K562 (cell line): ENCODE results near the gene EMC9. TPM values are rescaled to one million over a fixed set of nuclear protein-coding genes. Genes with fewer than 3 reads are reported as not detected.

Source experiments
- ATAC-seq: fragments of 200-7000 bp; cut with Tn5 transposase; 3 replicates; pipeline ENCODE4 v1.9.1; 2020; ENCODE audit warnings: moderate library complexity
- BruUV-seq: library from RNA; stranded (reverse); fragments of 400-500 nt; replicated peaks from 2 replicates; lab custom pipeline; 2021; lab: Mats Ljungman, UMichigan
- CTCF ChIA-PET: fragments of 300-600 bp; formaldehyde crosslinking; extraction: SDS; loops from one replicate; lab custom pipeline; 2021; ENCODE audit warnings: low intra/inter-chr PET ratio; lab: Yijun Ruan, JAX
- POLR2A ChIA-PET: fragments of 300-600, 350-650 bp; sonication (Branson Sonifier 250); formaldehyde crosslinking; extraction: SDS; loops from one replicate; lab custom pipeline; 2021; ENCODE audit warnings: antibody characterized with exemption, inconsistent platforms; lab: Yijun Ruan, JAX
- DNase-seq, 4 experiments: peaks; one replicate each; pipeline versions ENCODE4 v3.0.0 to v3.0.0-alpha.2; 2011 to 2018; ENCODE audit warnings: low spot score in 3 of 4, mixed read lengths in 3 of 4; ENCODE audit errors: extremely low read depth in 1 of 4
- FAIRE-seq: peaks from 2 replicates; lab custom pipeline; 2011; peaks lifted over from hg19 to GRCh38; lab: Jason Lieb, UNC
- H2AFZ ChIP-seq: 2 replicates; pipeline ENCODE4 v1.6.0; 2011; ENCODE audit warnings: low read depth, low read length, control low read depth, inconsistent platforms
- H3K27ac ChIP-seq: fragments of 200-600 bp; 3 replicates; pipeline ENCODE4 v1.8.0; 2011; ENCODE audit warnings: low read depth, mild to moderate bottlenecking, control low read depth, inconsistent platforms, low read length, moderate library complexity, mixed read lengths; ENCODE audit errors: extremely low read depth
- H3K27me3 ChIP-seq, 2 experiments: fragments of 300-600 bp in 1 of 2; 2 replicates in 1 of 2; 3 replicates in 1 of 2; pipeline versions ENCODE4 v1.6.0 to v1.8.0; 2011; ENCODE audit warnings: inconsistent platforms in 2 of 2, low read length in 2 of 2, mild to moderate bottlenecking in 1 of 2, mixed read lengths in 1 of 2, moderate library complexity in 1 of 2; ENCODE audit not compliant: control insufficient read depth in 2 of 2, insufficient read depth in 2 of 2
- H3K36me3 ChIP-seq: fragments of 300-600 bp; 3 replicates; pipeline ENCODE4 v1.8.0; 2011; ENCODE audit warnings: mild to moderate bottlenecking, low read length, inconsistent platforms; ENCODE audit not compliant: control insufficient read depth, insufficient read depth
- H3K4me1 ChIP-seq, 2 experiments: fragments of 200-600 bp in 1 of 2; replicated peaks in 1 of 2; 2 replicates in 1 of 2; 3 replicates in 1 of 2; pipeline versions ENCODE4 v1.5.1 to v1.8.0; 2011; ENCODE audit warnings: inconsistent platforms in 2 of 2, low read length in 2 of 2, mild to moderate bottlenecking in 1 of 2, mixed read lengths in 1 of 2, moderate library complexity in 1 of 2; ENCODE audit not compliant: control insufficient read depth in 2 of 2, insufficient read depth in 2 of 2
- H3K4me2 ChIP-seq: 2 replicates; pipeline ENCODE4 v1.6.1; 2011; ENCODE audit warnings: low read length, control low read depth, inconsistent platforms, mixed read lengths; ENCODE audit not compliant: insufficient read depth
- H3K4me3 ChIP-seq: fragments of 200-600 bp; sonication (generic), shearing (Covaris generic); 2 replicates; pipeline ENCODE4 v1.5.1; 2016; ENCODE audit warnings: control low read depth, inconsistent platforms
- H3K79me2 ChIP-seq: fragments of 200-600 bp; 3 replicates; pipeline ENCODE4 v1.8.0; 2011; ENCODE audit warnings: low read length, inconsistent platforms; ENCODE audit not compliant: control insufficient read depth, insufficient read depth
- H3K9ac ChIP-seq, 2 experiments: 2 replicates each; pipeline versions ENCODE4 v1.6.0 to v1.6.1; 2011; ENCODE audit warnings: low read depth in 2 of 2, low read length in 2 of 2, control low read depth in 1 of 2, inconsistent platforms in 1 of 2, mild to moderate bottlenecking in 1 of 2, mixed read lengths in 1 of 2; ENCODE audit not compliant: insufficient read depth in 1 of 2
- H3K9me1 ChIP-seq: one replicate; pipeline ENCODE4 v1.6.0; 2011; ENCODE audit warnings: inconsistent platforms, mild to moderate bottlenecking, low read length, moderate library complexity; ENCODE audit not compliant: control insufficient read depth, insufficient read depth
- H3K9me3 ChIP-seq: replicated peaks from 2 replicates; pipeline ENCODE4 v1.5.1; 2011; ENCODE audit warnings: low read depth, low read length, inconsistent platforms; ENCODE audit not compliant: control insufficient read depth, insufficient read depth
- H4K20me1 ChIP-seq: replicated peaks from 2 replicates; pipeline ENCODE4 v1.6.1; 2011; ENCODE audit warnings: low read length, inconsistent platforms, mixed read lengths; ENCODE audit not compliant: control insufficient read depth, insufficient read depth
- C11orf30 ChIP-seq: fragments of 450-650 bp; IDR thresholded peaks from 2 replicates; pipeline ENCODE4 v1.6.1; 2016; ENCODE audit warnings: low read depth, mild to moderate bottlenecking
- DNMT1 ChIP-seq: fragments of 450-650 bp; IDR thresholded peaks from 2 replicates; pipeline ENCODE4 v1.6.1; 2016; ENCODE audit warnings: antibody characterized with exemption, mild to moderate bottlenecking
- E2F8 ChIP-seq: fragments of 450-650 bp; IDR thresholded peaks from 2 replicates; pipeline ENCODE4 v1.7.1; 2018; ENCODE audit warnings: mild to moderate bottlenecking, low read depth; ENCODE audit not compliant: partially characterized antibody
- ELF1 ChIP-seq: fragments of 200-800 bp; sonication (Bioruptor generic); IDR thresholded peaks from 2 replicates; pipeline ENCODE4 v1.6.1; 2016; ENCODE audit warnings: missing genetic modification characterization, missing compliant biosample characterization
- ETV5 ChIP-seq: sonication (generic); formaldehyde crosslinking; IDR thresholded peaks from 2 replicates; pipeline ENCODE4 v1.4.0; 2020; ENCODE audit warnings: low read depth, mild to moderate bottlenecking, missing genetic modification reagents
- HNRNPLL ChIP-seq: fragments of 200-400 bp; formaldehyde crosslinking; IDR thresholded peaks from 2 replicates; pipeline ENCODE4 v1.6.1; 2017; ENCODE audit warnings: low read length, low read depth, mild to moderate bottlenecking; ENCODE audit not compliant: poor library complexity, severe bottlenecking
- NFIX ChIP-seq: fragments of 250-450 bp; sonication (Bioruptor Pico); IDR thresholded peaks from 2 replicates; pipeline ENCODE4 v1.4.0; 2020; ENCODE audit warnings: low read depth, mild to moderate bottlenecking, moderate library complexity
- PHB2 ChIP-seq: fragments of 450-650 bp; IDR thresholded peaks from 2 replicates; pipeline ENCODE4 v1.6.1; 2017; ENCODE audit warnings: low read depth
- PRPF4 ChIP-seq: fragments of 200-400 bp; formaldehyde crosslinking; IDR thresholded peaks from one replicate; pipeline ENCODE4 v1.6.1; 2017; ENCODE audit warnings: low read length, low read depth, mild to moderate bottlenecking; ENCODE audit not compliant: insufficient read depth, poor library complexity, severe bottlenecking
- SETDB1 ChIP-seq: IDR thresholded peaks from one replicate; pipeline ENCODE4 v1.6.1; 2012; ENCODE audit warnings: low read length, control low read depth, inconsistent platforms
- TGIF2 ChIP-seq: sonication (generic); formaldehyde crosslinking; IDR thresholded peaks from 2 replicates; pipeline ENCODE4 v1.8.1; 2022; ENCODE audit warnings: mild to moderate bottlenecking, missing genetic modification reagents, moderate library complexity
- ZNF12 ChIP-seq: sonication (generic); formaldehyde crosslinking; IDR thresholded peaks from 2 replicates; pipeline ENCODE4 v1.4.0; 2020; ENCODE audit warnings: mild to moderate bottlenecking, missing genetic modification reagents
- ZNF121 ChIP-seq: sonication (generic); formaldehyde crosslinking; conservative IDR thresholded peaks from 2 replicates; pipeline ENCODE4 v1.8.0; 2022; ENCODE audit warnings: missing genetic modification reagents
- ZNF253 ChIP-seq: fragments of 250-450 bp; sonication (Bioruptor Pico); conservative IDR thresholded peaks from 2 replicates; pipeline ENCODE4 v1.6.1; 2021; ENCODE audit warnings: mild to moderate bottlenecking
- ZNF586 ChIP-seq: fragments of 450-650 bp; formaldehyde crosslinking; conservative IDR thresholded peaks from 2 replicates; pipeline ENCODE4 v1.4.0; 2020; ENCODE audit warnings: mild to moderate bottlenecking, moderate library complexity
- ZNF764 ChIP-seq: fragments of 250-450 bp; sonication (Bioruptor Pico); IDR thresholded peaks from 2 replicates; pipeline ENCODE4 v1.4.0; 2020; ENCODE audit warnings: low read depth, mild to moderate bottlenecking, moderate library complexity
- WGBS: fragments of 100-300 bp; shearing (Covaris generic); methylation state at CpG from one replicate; pipeline ENCODE4 v1.1.6; 2016; ENCODE audit warnings: low coverage, mixed read lengths; ENCODE audit not compliant: insufficient coverage; ENCODE audit errors: missing lambda C conversion rate; 5-methylcytosine and 5-hydroxymethylcytosine counted together
- in situ Hi-C: fragments of 300-500 bp; cut with MboI; formaldehyde crosslinking; loops from 4 replicates; pipeline ENCODE4 v1.15.0; 2018; ENCODE audit warnings: inconsistent platforms, mixed read lengths
- intact Hi-C: fragments of 100-400 bp; cut with micrococcal nuclease; formaldehyde crosslinking; loops from 2 replicates; pipeline ENCODE4 v1.14.2; 2022
- polyA plus RNA-seq, 8 experiments: library from polyadenylated mRNA; depleted of rRNA in 4 of 8; stranded (reverse) in 5 of 8; unstranded in 3 of 8; fragments of >200 nt; fragmentation: Nextera tagmentation in 2 of 8; fragmentation: Illumina TruSeq in 1 of 8; extraction: Ambion mirVana in 2 of 8; extraction: Trizol in 1 of 8; gene quantifications; 2 replicates each; pipeline versions ENCODE4 v1.2.1 to v1.2.3, GENCODE V29; 2011 to 2014; ENCODE audit warnings: inconsistent platforms in 1 of 8, missing spikeins in 1 of 8
- total RNA-seq, 7 experiments: library from RNA; depleted of rRNA in 6 of 7; stranded (reverse); fragments of >200 nt in 6 of 7; fragmentation: Illumina TruSeq in 2 of 7; extraction: Trizol in 2 of 7; gene quantifications; 2 replicates each; pipeline versions ENCODE4 v1.2.1 to v1.2.3, GENCODE V29; 2011 to 2021; ENCODE audit warnings: low replicate concordance in 1 of 7

The EMC9 gene
- total and polyA plus RNA-seq, 9 of the 15 experiments (the other 6 are each of a cell fraction or from before 2014, with no cell fraction given) = 3.1 to 13.2 (median 7.8) TPM

- no peak for DNase-seq
- TF ChIP-seq HNRNPLL (no peak), ZNF586 (no peak), ZNF12 (CRISPR knock-in tag) (no peak), ZNF121 (no peak), ZNF253 (no peak), TGIF2 (CRISPR knock-in tag) (no peak), ELF1 (tag) (no peak), SETDB1 (no peak), NFIX (CRISPR knock-in tag) (no peak), PRPF4 (no peak), ETV5 (CRISPR knock-in tag) (no peak), PHB2 (no peak), ZNF764 (CRISPR knock-in tag) (no peak), DNMT1 (no peak), E2F8 (no peak), C11orf30 (no peak)
- TF ChIP-seq, all 486 proteins: peak for 0
- ChIA-PET CTCF (no interaction called here), POLR2A (no interaction called here)
- peaks cover under 1% of the 10 kb centered on the region; the same call in 1 of the 3 replicates for H3K79me2 ChIP-seq
- no peak overlapping the region for H3K4me3 ChIP-seq
- no TSS peak for BruUV-seq
- H2AFZ ChIP-seq = no peak overlapping the region
- intact Hi-C loops = no loop called here
- in situ Hi-C loops = no loop called here
- no peak overlapping the region for H3K4me2 ChIP-seq
- ATAC-seq (no peak), FAIRE-seq (no peak)
- no peak overlapping the region for H3K9ac ChIP-seq
- H3K36me3 ChIP-seq = no peaks in the 10 kb centered on the region
- H3K27ac ChIP-seq = no peak overlapping the region
- no peaks in the 10 kb centered on the region for H3K9me3 ChIP-seq
- no peaks in the 10 kb centered on the region for H4K20me1 ChIP-seq
- no peaks in the 10 kb centered on the region for H3K9me1 ChIP-seq
- peaks cover 4 to 23% of the 10 kb centered on the region in 2 experiments; a peak in 4 of 5 replicates for H3K4me1 ChIP-seq
- H3K27me3 ChIP-seq = no peaks in the 10 kb centered on the region
- 88% methylated on average over 8 of the region's 15 CpGs for WGBS
Measured at GRCh38 chr14:24131549-24131966, 9.8 kb downstream of the EMC9 start.
